ENCODE data around the gene GPC6. TPM values are rescaled to one million over a fixed set of nuclear protein-coding genes. Genes with fewer than 3 reads are reported as not detected.

GPC6 gene
- total and polyA plus RNA-seq, 2 donors (not counting 1 experiment from before 2014, with no cell fraction given) = not detected

DNA sequence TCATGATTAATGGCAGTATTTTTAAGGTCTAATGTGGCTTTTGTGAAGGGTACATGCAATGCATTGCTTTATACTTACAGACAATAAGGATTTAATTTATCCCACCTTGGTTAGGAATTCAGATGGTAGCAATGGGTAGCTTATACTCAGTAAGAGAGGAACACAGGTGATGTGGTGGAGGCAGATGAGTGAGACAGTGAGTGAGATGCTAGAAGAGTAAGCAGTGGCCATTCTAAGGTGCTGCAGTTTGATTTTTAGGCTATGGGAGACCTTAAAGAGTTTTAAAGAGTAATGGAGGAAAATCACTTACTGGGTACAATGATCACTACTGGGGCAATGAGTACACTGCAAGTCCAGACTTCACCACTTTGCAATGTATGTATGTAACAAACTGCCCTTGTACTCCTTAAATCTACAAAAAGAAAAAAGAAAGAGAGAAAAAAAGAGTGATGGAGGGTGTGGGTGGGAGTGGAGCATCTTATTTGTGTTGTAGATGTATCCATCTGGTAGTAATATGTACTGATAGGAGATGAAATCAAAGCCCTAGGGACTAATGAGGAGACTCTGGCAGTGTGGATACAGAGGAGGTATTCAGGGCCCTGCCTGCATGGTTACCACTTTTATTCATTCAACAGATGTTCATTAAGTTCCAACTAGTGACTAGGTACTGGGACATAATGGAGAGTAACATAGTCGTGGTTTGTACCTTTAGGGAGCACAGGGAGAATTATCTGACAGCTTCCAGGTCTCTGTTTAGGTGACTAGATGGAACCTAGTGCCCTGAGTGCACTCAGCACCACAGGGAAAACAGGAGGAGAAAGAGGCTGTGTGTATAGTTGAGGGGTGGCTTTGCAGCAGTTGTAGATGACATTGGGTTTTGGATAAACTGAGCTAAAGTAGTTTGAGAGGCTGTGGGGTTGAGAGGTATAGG, 99.0 kb downstream of the GPC6 start:
- Histone ChIP-seq H3K4me2 (replicated peaks; ENCODE audit: low read depth, low read length, poor library complexity, severe bottlenecking) (no peak overlapping the region), H3K36me3 (replicated peaks in 1 of 2; ENCODE audit: control extremely low read depth in 1 of 2, control insufficient read depth in 1 of 2, extremely low read depth in 1 of 2, insufficient read depth in 2 of 2, low read length in 1 of 2) (no peaks in the 10 kb centered on the region), H3K4me3 (ENCODE audit: control extremely low read depth in 1 of 5, extremely low read depth in 1 of 5, insufficient read depth in 1 of 5, low read depth in 2 of 5, low read length in 4 of 5) (no peak overlapping the region), H3K9me3 (ENCODE audit: control extremely low read depth in 1 of 3, control insufficient read depth in 2 of 3, insufficient read depth in 1 of 3, low read length in 2 of 3) (peaks cover 0 to 1% (median 0%) of the 10 kb centered on the region in 3 donors), H3K9ac (ENCODE audit: low read length) (no peak overlapping the region), H3K27me3 (replicated peaks in 1 of 4; ENCODE audit: control extremely low read depth in 1 of 4, control insufficient read depth in 3 of 4, insufficient read depth in 4 of 4, low read length in 3 of 4) (no peaks in the 10 kb centered on the region), H3K79me2 (ENCODE audit: control insufficient read depth, insufficient read depth, low read length) (no peaks in the 10 kb centered on the region), H3K4me1 (ENCODE audit: control insufficient read depth in 2 of 2, insufficient read depth in 2 of 2, low read length in 2 of 2) (no peaks in the 10 kb centered on the region), H2AFZ (ENCODE audit: insufficient read depth, low read depth, low read length, poor library complexity, severe bottlenecking) (no peak overlapping the region), H4K20me1 (ENCODE audit: control insufficient read depth, insufficient read depth, low read length, poor library complexity, severe bottlenecking) (no peaks in the 10 kb centered on the region), H3K27ac (ENCODE audit: low read length in 2 of 2) (no peak overlapping the region)
- ChIA-PET CTCF (no interaction called here), POLR2A (no interaction called here)
- ATAC-seq (ENCODE audit: low read depth) (no peak), DNase-seq (no peak)
- H3K9me3 Mint-ChIP-seq (ENCODE audit: insufficient read depth) = no peaks in the 10 kb centered on the region
- TF ChIP-seq, protein P1, sequence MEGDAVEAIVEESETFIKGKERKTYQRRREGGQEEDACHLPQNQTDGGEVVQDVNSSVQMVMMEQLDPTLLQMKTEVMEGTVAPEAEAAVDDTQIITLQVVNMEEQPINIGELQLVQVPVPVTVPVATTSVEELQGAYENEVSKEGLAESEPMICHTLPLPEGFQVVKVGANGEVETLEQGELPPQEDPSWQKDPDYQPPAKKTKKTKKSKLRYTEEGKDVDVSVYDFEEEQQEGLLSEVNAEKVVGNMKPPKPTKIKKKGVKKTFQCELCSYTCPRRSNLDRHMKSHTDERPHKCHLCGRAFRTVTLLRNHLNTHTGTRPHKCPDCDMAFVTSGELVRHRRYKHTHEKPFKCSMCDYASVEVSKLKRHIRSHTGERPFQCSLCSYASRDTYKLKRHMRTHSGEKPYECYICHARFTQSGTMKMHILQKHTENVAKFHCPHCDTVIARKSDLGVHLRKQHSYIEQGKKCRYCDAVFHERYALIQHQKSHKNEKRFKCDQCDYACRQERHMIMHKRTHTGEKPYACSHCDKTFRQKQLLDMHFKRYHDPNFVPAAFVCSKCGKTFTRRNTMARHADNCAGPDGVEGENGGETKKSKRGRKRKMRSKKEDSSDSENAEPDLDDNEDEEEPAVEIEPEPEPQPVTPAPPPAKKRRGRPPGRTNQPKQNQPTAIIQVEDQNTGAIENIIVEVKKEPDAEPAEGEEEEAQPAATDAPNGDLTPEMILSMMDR (IDR thresholded peaks at IDR 0.05) = no peak
- no peak for TF ChIP-seq EZH2 (IDR thresholded peaks at IDR 0.05; ENCODE audit: borderline replicate concordance, insufficient read depth, low read depth, low read length, poor library complexity, severe bottlenecking)
- H3K27ac Mint-ChIP-seq = no peak overlapping the region
- no peak overlapping the region for H3K4me3 Mint-ChIP-seq
- WGBS (ENCODE audit: insufficient coverage) = 70% methylated on average over 1 of the region's 1 CpG
- H3K4me1 Mint-ChIP-seq = no peaks in the 10 kb centered on the region
- intact Hi-C loops (cut with micrococcal nuclease) = no loop called here
- no peaks in the 10 kb centered on the region for H3K27me3 Mint-ChIP-seq

- H3K4me3 Mint-ChIP-seq = no peak overlapping the region
- H3K27me3 Mint-ChIP-seq = no peaks in the 10 kb centered on the region
- Histone ChIP-seq H3K27me3 (replicated peaks in 1 of 4; ENCODE audit: control extremely low read depth in 1 of 4, control insufficient read depth in 3 of 4, insufficient read depth in 4 of 4, low read length in 3 of 4) (no peaks in the 10 kb centered on the region), H3K9me3 (ENCODE audit: control extremely low read depth in 1 of 3, control insufficient read depth in 2 of 3, insufficient read depth in 1 of 3, low read length in 2 of 3) (peaks cover 0 to 1% (median 0%) of the 10 kb centered on the region in 3 donors), H4K20me1 (ENCODE audit: control insufficient read depth, insufficient read depth, low read length, poor library complexity, severe bottlenecking) (no peaks in the 10 kb centered on the region), H3K36me3 (replicated peaks in 1 of 2; ENCODE audit: control extremely low read depth in 1 of 2, control insufficient read depth in 1 of 2, extremely low read depth in 1 of 2, insufficient read depth in 2 of 2, low read length in 1 of 2) (no peaks in the 10 kb centered on the region), H3K4me2 (replicated peaks; ENCODE audit: low read depth, low read length, poor library complexity, severe bottlenecking) (no peak overlapping the region), H2AFZ (ENCODE audit: insufficient read depth, low read depth, low read length, poor library complexity, severe bottlenecking) (no peak overlapping the region), H3K9ac (ENCODE audit: low read length) (no peak overlapping the region), H3K4me1 (ENCODE audit: control insufficient read depth in 2 of 2, insufficient read depth in 2 of 2, low read length in 2 of 2) (no peaks in the 10 kb centered on the region), H3K27ac (ENCODE audit: low read length in 2 of 2) (no peak overlapping the region), H3K4me3 (ENCODE audit: control extremely low read depth in 1 of 5, extremely low read depth in 1 of 5, insufficient read depth in 1 of 5, low read depth in 2 of 5, low read length in 4 of 5) (no peak overlapping the region), H3K79me2 (ENCODE audit: control insufficient read depth, insufficient read depth, low read length) (no peaks in the 10 kb centered on the region)
- WGBS (ENCODE audit: insufficient coverage) = no CpG with 5 or more reads among the region's 5 CpGs
- H3K9me3 Mint-ChIP-seq (ENCODE audit: insufficient read depth) = peaks cover 2% of the 10 kb centered on the region
- H3K4me1 Mint-ChIP-seq = no peaks in the 10 kb centered on the region
- DNase-seq (no peak), ATAC-seq (ENCODE audit: low read depth) (no peak)
- CTCF ChIA-PET = no interaction called here
- POLR2A ChIA-PET = no interaction called here
- intact Hi-C loops (cut with micrococcal nuclease) = no loop called here
- H3K27ac Mint-ChIP-seq = no peak overlapping the region
- TF ChIP-seq, protein P1 (IDR thresholded peaks at IDR 0.05) = no peak
- no peak for TF ChIP-seq EZH2 (IDR thresholded peaks at IDR 0.05; ENCODE audit: borderline replicate concordance, insufficient read depth, low read depth, low read length, poor library complexity, severe bottlenecking)
These were observed 99.7 kb downstream of the GPC6 start for GRCh38 chr13:93326234-93326811.

All from B cell (primary cell).